Loucy (cell line): ENCODE data around the gene NUP107.

ENCODE experiments used
- H2AFZ ChIP-seq: fragments of 200-600 bp; sonication (generic); 2 replicates; pipeline ENCODE4 v1.6.0; 2016; ENCODE audit warnings: antibody characterized with exemption, mild to moderate bottlenecking, low read length, moderate library complexity
- H3F3A ChIP-seq: fragments of 200-600 bp; 2 replicates; pipeline ENCODE4 v1.6.0; 2016; ENCODE audit warnings: antibody characterized with exemption, low read depth, mild to moderate bottlenecking
- H3K27me3 ChIP-seq: fragments of 200-600 bp; sonication (generic); 2 replicates; pipeline ENCODE4 v1.6.1; 2014; ENCODE audit warnings: low read length, mild to moderate bottlenecking; ENCODE audit not compliant: insufficient read depth, poor library complexity, severe bottlenecking
- H3K36me3 ChIP-seq: fragments of 200-600 bp; sonication (generic); 2 replicates; pipeline ENCODE4 v1.6.1; 2016; ENCODE audit warnings: low read length; ENCODE audit not compliant: insufficient read depth
- H3K4me1 ChIP-seq: fragments of 200-600 bp; sonication (generic); 2 replicates; pipeline ENCODE4 v1.5.1; 2014; ENCODE audit warnings: low read length, mild to moderate bottlenecking; ENCODE audit not compliant: insufficient read depth, poor library complexity, severe bottlenecking
- H3K4me2 ChIP-seq: fragments of 200-600 bp; sonication (generic); 2 replicates; pipeline ENCODE4 v1.6.0; 2014; ENCODE audit warnings: antibody characterized with exemption, low read length, low read depth, mild to moderate bottlenecking; ENCODE audit not compliant: poor library complexity, severe bottlenecking
- H3K4me3 ChIP-seq: fragments of 200-600 bp; sonication (generic); 2 replicates; pipeline ENCODE4 v1.5.1; 2014; ENCODE audit warnings: low read length, mild to moderate bottlenecking, mixed read lengths; ENCODE audit not compliant: poor library complexity, severe bottlenecking
- H3K79me2 ChIP-seq: fragments of 200-600 bp; sonication (generic); 2 replicates; pipeline ENCODE4 v1.6.1; 2014; ENCODE audit warnings: low read length; ENCODE audit not compliant: insufficient read depth
- H3K9ac ChIP-seq: fragments of 200-600 bp; sonication (generic); 2 replicates; pipeline ENCODE4 v1.6.0; 2014; ENCODE audit warnings: mild to moderate bottlenecking, low read depth, low read length, moderate library complexity; ENCODE audit not compliant: poor library complexity, severe bottlenecking
- H3K9me2 ChIP-seq: fragments of 200-600 bp; sonication (generic); replicated peaks from 2 replicates; pipeline ENCODE4 v1.6.1; 2016; ENCODE audit warnings: low read depth, low read length, mixed read lengths
- H3K9me3 ChIP-seq: fragments of 200-600 bp; sonication (generic); 2 replicates; pipeline ENCODE4 v1.6.1; 2014; ENCODE audit warnings: mild to moderate bottlenecking, antibody characterized with exemption, low read length, low read depth; ENCODE audit not compliant: insufficient read depth
- H4K20me1 ChIP-seq: fragments of 200-600 bp; sonication (generic); 2 replicates; pipeline ENCODE4 v1.6.0; 2014; ENCODE audit warnings: antibody characterized with exemption, low read length, mild to moderate bottlenecking; ENCODE audit not compliant: insufficient read depth, poor library complexity, severe bottlenecking
- EZH2phosphoT487 ChIP-seq: fragments of 200-600 bp; IDR thresholded peaks from 2 replicates; pipeline ENCODE4 v1.6.1; 2018; ENCODE audit warnings: antibody characterized with exemption, mild to moderate bottlenecking, moderate library complexity, borderline replicate concordance
- TF ChIP-seq, protein P1 (sequence below): fragments of 200-600 bp; sonication (generic); conservative IDR thresholded peaks from 2 replicates; pipeline ENCODE4 v1.5.1; 2014; ENCODE audit warnings: mild to moderate bottlenecking, antibody characterized with exemption, low read length

The NUP107 gene

GRCh38 chr12:68762691-68763090 lies 75.9 kb downstream of the NUP107 start:
- peaks cover 8% of the 10 kb centered on the region for H3K4me1 ChIP-seq
- H2AFZ ChIP-seq = no peak overlapping the region
- H3K9me3 ChIP-seq = no peaks in the 10 kb centered on the region
- no peaks in the 10 kb centered on the region for H3F3A ChIP-seq
- no peak overlapping the region for H3K4me3 ChIP-seq
- H3K27me3 ChIP-seq = no peaks in the 10 kb centered on the region
- no peaks in the 10 kb centered on the region for H3K79me2 ChIP-seq
- H3K9ac ChIP-seq = no peak overlapping the region
- H3K4me2 ChIP-seq = no peak overlapping the region
- TF ChIP-seq, protein P1, sequence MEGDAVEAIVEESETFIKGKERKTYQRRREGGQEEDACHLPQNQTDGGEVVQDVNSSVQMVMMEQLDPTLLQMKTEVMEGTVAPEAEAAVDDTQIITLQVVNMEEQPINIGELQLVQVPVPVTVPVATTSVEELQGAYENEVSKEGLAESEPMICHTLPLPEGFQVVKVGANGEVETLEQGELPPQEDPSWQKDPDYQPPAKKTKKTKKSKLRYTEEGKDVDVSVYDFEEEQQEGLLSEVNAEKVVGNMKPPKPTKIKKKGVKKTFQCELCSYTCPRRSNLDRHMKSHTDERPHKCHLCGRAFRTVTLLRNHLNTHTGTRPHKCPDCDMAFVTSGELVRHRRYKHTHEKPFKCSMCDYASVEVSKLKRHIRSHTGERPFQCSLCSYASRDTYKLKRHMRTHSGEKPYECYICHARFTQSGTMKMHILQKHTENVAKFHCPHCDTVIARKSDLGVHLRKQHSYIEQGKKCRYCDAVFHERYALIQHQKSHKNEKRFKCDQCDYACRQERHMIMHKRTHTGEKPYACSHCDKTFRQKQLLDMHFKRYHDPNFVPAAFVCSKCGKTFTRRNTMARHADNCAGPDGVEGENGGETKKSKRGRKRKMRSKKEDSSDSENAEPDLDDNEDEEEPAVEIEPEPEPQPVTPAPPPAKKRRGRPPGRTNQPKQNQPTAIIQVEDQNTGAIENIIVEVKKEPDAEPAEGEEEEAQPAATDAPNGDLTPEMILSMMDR = no peak
- no peak for TF ChIP-seq EZH2phosphoT487
- H3K36me3 ChIP-seq = peaks cover 8% of the 10 kb centered on the region; the same call in 1 of the 2 replicates
- H3K9me2 ChIP-seq = no peaks in the 10 kb centered on the region
- H4K20me1 ChIP-seq = no peaks in the 10 kb centered on the region

- Histone ChIP-seq H3K4me3 (no peak overlapping the region), H3K4me2 (no peak overlapping the region), H3K9me3 (no peaks in the 10 kb centered on the region), H2AFZ (no peak overlapping the region), H3K4me1 (peaks cover 5% of the 10 kb centered on the region), H3K79me2 (no peaks in the 10 kb centered on the region), H3F3A (no peaks in the 10 kb centered on the region), H4K20me1 (no peaks in the 10 kb centered on the region), H3K9ac (no peak overlapping the region), H3K27me3 (no peaks in the 10 kb centered on the region), H3K36me3 (peaks cover 5% of the 10 kb centered on the region; the same call in 1 of the 2 replicates), H3K9me2 (no peaks in the 10 kb centered on the region)
- no peak for TF ChIP-seq EZH2phosphoT487
- TF ChIP-seq, protein P1 = no peak
These were observed 78.9 kb downstream of the NUP107 start for GRCh38 chr12:68765696-68766095.

- Histone ChIP-seq H3K36me3 (peaks cover 5% of the 10 kb centered on the region; the same call in 1 of the 2 replicates), H3K9ac (no peak overlapping the region), H3K4me3 (no peak overlapping the region), H4K20me1 (no peaks in the 10 kb centered on the region), H3K9me2 (no peaks in the 10 kb centered on the region), H3K4me2 (no peak overlapping the region), H3F3A (no peaks in the 10 kb centered on the region), H3K4me1 (no peaks in the 10 kb centered on the region), H3K27me3 (no peaks in the 10 kb centered on the region), H3K9me3 (no peaks in the 10 kb centered on the region), H3K79me2 (no peaks in the 10 kb centered on the region), H2AFZ (no peak overlapping the region)
- TF ChIP-seq, protein P1 = no peak
- TF ChIP-seq EZH2phosphoT487 = no peak
These were observed 79.9 kb downstream of the NUP107 start for GRCh38 chr12:68766646-68767045.
